K562 (cell line): ENCODE measurements around the gene DENND6B.

Source experiments
- GABPB1 ChIP-seq: sonication (generic); formaldehyde crosslinking; IDR thresholded peaks from 2 replicates; pipeline ENCODE4 v1.8.0; 2022; ENCODE audit warnings: mild to moderate bottlenecking, missing genetic modification reagents
- LCOR ChIP-seq: sonication (generic); formaldehyde crosslinking; IDR thresholded peaks from 2 replicates; pipeline ENCODE4 v1.8.0; 2022; ENCODE audit warnings: mild to moderate bottlenecking, missing genetic modification reagents
- MED1 ChIP-seq: sonication (generic); formaldehyde crosslinking; IDR thresholded peaks from 2 replicates; pipeline ENCODE4 v1.8.1; 2023; ENCODE audit warnings: missing genetic modification reagents, borderline replicate concordance
- POLR2A ChIP-seq: fragments of 450-650 bp; conservative IDR thresholded peaks from 2 replicates; pipeline ENCODE4 v1.6.1; 2016
- RNF2 ChIP-seq: sonication (generic); IDR thresholded peaks from 2 replicates; pipeline ENCODE4 v1.6.1; 2016
- SMC3 ChIP-seq: conservative IDR thresholded peaks from 2 replicates; pipeline ENCODE4 v1.6.1; 2011; ENCODE audit warnings: low read depth, low read length, improper control_type of control experiment; ENCODE audit not compliant: insufficient read depth
- XRCC3 ChIP-seq: fragments of 450-650 bp; IDR thresholded peaks from 2 replicates; pipeline ENCODE4 v1.6.1; 2017; ENCODE audit warnings: mild to moderate bottlenecking, moderate library complexity
- ZC3H4 ChIP-seq: sonication (generic); formaldehyde crosslinking; IDR thresholded peaks from 2 replicates; pipeline ENCODE4 v1.9.0; 2021; ENCODE audit warnings: missing genetic modification reagents, borderline replicate concordance
- TF ChIP-seq, protein P1 (sequence below), 2 experiments: IDR thresholded peaks in 1 of 2; conservative IDR thresholded peaks in 1 of 2; 2 replicates each; pipeline ENCODE4 v1.6.1; 2016; ENCODE audit warnings: low read depth in 2 of 2, mild to moderate bottlenecking in 1 of 2, missing compliant biosample characterization in 1 of 2, missing genetic modification characterization in 1 of 2, moderate library complexity in 1 of 2
- TF ChIP-seq, protein P2 (sequence below), 2 experiments: fragments of 450-650 bp in 1 of 2; sonication (generic) in 1 of 2; formaldehyde crosslinking; conservative IDR thresholded peaks; 2 replicates each; pipeline versions ENCODE4 v1.4.0 to v1.8.1; 2020 to 2022; ENCODE audit warnings: mild to moderate bottlenecking in 1 of 2, missing genetic modification reagents in 1 of 2

DNA sequence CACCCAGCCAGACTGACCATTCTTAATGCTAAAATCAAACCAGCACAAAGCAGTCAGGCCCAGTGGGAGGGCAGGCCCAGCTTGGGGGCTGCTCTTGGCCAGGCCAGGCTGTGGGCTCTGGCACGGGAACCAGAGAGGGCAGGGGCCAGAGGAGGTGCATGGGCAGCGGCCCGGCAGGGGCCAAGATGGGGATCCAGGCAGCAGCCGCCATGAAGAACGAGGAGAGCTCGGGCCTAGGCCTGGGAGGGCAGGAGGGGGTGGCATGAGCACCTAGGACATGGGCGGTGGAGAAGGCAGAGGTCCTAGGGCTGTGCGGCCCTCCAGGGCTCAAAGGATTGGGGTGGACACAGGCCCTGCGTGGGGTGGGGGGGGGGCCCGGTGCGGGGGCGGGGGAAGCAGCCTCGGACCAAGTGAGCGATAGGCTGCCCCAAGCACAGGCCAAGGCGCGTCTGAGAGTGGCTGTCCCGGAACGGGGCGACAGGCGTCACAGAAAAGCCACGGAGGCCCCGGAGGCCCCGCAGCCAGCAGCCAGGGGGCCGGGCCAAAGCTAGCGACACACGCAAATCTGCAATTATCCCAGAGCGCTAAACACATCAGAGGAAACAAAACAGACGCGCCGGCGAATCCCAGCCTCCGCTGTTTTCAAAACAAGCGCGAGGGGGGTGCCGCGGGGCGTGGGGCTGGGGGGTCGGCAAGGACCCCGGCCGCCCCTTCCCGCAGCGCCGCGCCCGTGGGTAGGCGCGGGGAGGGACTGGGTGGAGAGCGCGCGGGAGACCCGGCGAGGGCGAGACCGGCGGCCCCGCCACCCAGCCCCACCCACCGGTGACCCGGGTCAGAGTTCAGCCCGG is 27.7 kb downstream of the DENND6B start:
- TF ChIP-seq MED1 (CRISPR knock-in tag) (no peak), XRCC3 (no peak), SMC3 (no peak), GABPB1 (CRISPR knock-in tag) (no peak), POLR2A (no peak), ZC3H4 (no peak), RNF2 (no peak), LCOR (CRISPR knock-in tag) (no peak)
- TF ChIP-seq, protein P1, sequence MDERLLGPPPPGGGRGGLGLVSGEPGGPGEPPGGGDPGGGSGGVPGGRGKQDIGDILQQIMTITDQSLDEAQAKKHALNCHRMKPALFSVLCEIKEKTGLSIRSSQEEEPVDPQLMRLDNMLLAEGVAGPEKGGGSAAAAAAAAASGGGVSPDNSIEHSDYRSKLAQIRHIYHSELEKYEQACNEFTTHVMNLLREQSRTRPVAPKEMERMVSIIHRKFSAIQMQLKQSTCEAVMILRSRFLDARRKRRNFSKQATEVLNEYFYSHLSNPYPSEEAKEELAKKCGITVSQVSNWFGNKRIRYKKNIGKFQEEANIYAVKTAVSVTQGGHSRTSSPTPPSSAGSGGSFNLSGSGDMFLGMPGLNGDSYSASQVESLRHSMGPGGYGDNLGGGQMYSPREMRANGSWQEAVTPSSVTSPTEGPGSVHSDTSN (CRISPR knock-in tag; IDR thresholded peaks at IDR 0.05; ENCODE audit: low read depth), result no peak
- TF ChIP-seq, protein P1 (tag; conservative IDR thresholded peaks at IDR 0.05; ENCODE audit: low read depth), result no peak
- TF ChIP-seq, protein P2, sequence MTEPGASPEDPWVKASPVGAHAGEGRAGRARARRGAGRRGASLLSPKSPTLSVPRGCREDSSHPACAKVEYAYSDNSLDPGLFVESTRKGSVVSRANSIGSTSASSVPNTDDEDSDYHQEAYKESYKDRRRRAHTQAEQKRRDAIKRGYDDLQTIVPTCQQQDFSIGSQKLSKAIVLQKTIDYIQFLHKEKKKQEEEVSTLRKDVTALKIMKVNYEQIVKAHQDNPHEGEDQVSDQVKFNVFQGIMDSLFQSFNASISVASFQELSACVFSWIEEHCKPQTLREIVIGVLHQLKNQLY (CRISPR knock-in tag; conservative IDR thresholded peaks at IDR 0.05), result no peak
